Measurements from ENCODE around the gene EEA1.

EEA1 gene

DNA sequence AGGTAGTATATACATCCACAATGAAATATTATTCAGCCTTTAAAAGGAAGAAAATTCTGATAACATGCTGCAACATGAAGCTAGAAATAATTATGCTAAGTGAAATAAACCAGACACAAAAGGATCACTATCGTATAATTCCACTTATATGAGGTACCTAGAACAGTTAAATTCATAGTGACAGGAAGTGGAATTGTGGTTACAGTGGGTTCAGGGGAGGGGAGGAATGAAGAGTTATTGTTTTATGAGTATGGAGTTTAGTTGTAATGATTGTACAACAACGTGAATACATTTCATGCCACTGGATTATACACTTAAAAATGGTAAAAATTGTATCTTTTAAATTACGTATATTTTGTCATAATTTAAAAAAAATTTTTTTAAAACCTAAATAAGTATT, 21.0 kb downstream of the EEA1 start:
- TF ChIP-seq, protein P1, sequence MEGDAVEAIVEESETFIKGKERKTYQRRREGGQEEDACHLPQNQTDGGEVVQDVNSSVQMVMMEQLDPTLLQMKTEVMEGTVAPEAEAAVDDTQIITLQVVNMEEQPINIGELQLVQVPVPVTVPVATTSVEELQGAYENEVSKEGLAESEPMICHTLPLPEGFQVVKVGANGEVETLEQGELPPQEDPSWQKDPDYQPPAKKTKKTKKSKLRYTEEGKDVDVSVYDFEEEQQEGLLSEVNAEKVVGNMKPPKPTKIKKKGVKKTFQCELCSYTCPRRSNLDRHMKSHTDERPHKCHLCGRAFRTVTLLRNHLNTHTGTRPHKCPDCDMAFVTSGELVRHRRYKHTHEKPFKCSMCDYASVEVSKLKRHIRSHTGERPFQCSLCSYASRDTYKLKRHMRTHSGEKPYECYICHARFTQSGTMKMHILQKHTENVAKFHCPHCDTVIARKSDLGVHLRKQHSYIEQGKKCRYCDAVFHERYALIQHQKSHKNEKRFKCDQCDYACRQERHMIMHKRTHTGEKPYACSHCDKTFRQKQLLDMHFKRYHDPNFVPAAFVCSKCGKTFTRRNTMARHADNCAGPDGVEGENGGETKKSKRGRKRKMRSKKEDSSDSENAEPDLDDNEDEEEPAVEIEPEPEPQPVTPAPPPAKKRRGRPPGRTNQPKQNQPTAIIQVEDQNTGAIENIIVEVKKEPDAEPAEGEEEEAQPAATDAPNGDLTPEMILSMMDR (IDR thresholded peaks at IDR 0.05; ENCODE audit: low read depth, low read length), result no peak
- no peak for DNase-seq (ENCODE audit: extremely low read depth, low read depth)

DNA sequence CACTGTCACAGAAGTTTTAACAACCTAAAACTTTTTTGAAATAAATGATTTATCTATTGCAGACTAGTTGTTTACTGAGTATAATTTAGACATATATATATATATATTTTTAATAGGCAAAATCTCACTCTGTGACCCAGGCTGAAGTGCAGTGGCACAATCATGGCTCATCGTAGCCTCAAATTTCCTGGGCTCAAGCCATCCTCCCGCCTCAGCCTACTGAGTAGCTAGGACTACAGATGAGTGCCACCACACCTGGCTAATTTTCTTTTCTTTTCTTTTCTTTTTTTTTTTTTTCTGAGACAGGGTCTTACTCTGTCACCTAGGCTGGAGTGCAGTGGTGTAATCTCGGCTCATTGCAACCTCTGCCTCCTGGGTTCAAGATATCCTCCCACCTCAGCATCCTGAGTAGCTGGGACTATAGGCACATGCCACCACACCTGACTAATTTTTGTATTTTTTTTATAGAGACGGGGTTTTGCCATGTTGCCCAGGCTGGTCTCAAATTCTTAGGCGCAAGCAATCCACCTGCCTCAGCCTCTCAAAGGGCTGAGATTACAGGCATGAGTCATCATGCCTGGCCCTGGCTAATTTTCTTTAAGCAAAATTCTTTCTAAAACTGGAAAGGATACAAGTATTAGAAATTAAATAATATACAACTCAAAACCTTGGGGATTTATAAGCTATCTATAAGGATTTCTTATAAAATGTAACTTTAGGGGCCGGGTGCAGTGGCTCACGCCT, 23.1 kb downstream of the EEA1 start:
- TF ChIP-seq, protein P1 (IDR thresholded peaks at IDR 0.05; ENCODE audit: low read depth, low read length), result no peak
- DNase-seq (ENCODE audit: extremely low read depth, low read depth), result no peak

DNA sequence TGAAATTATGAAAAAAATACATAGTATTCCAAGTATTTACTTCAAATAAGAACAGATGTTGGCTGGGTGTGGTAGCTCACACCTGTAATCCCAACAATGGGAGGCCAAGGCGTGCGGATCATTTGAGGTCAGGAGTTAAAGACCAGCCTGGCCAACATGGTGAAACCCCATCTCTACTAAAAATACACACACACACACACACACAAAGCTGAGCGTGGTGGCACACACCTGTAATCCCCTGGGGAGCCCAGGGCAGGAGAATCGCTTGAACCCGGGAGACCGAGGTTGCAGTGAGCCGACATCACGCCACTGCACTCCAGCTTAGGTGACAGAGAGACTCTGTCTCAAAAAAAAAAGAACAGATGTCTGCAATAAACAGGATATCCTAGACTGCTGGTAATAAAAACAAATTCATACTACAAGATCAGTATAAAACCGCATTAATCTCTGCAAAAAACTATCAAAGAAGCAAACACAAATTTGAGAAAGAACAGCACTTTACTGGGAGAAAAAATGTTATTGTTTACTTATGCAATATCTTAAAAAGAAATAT, 23.8 kb downstream of the EEA1 start:
- TF ChIP-seq, protein P1 (IDR thresholded peaks at IDR 0.05; ENCODE audit: low read depth, low read length), result no peak
- DNase-seq (ENCODE audit: extremely low read depth, low read depth), result no peak

DNA sequence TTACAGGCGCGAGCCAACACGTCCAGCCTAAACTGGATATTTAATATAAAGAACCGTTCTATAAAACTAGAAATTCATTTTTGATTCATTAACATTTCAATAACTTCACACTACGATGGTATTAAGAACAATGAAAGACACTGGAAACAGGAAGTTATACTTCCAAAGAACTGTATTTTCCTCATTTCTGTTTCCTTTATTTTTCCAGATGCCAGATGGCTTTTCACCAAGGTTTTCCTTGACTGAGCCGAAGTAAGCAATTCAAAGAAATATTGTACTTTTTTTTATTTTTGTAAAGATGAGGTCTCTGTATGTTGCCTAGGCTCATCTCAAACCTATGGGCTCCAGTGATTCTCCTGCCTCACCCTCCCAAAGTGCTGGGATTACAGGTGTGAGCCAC, 28.2 kb downstream of the EEA1 start:
- no peak for DNase-seq (ENCODE audit: extremely low read depth, low read depth)
- TF ChIP-seq, protein P1 (IDR thresholded peaks at IDR 0.05; ENCODE audit: low read depth, low read length), result no peak

DNA sequence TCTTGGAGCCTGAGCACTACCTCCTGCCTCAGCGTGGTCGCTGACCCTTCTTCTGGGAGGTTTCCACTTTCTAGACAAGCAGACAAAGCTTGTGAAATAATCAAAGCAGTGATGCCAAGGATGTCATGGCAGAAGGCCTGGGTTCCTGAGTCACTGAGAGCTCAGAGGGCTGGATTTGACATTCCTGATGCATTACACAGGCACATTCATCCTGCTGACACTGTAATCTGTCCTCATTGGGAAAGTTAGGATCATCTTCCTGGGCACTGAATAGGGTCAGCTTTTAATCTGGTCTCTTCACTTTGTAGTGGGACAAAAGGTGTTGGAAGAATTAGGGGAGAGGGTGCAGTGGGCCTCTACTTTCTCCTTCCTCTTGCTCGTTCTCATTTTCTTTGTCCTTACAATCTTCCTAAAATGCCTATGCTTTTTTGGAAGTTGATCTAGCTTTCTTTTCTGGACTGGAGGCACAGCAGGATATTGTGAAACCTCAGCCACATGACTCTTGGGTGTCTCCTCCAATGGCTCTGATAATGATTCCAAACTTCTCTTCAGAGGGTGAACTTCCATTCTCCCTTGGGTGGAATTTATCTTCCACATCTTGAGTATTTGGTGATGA, 29.6 kb downstream of the EEA1 start:
- TF ChIP-seq, protein P1 (IDR thresholded peaks at IDR 0.05; ENCODE audit: low read depth, low read length), result no peak
- peak; percentile 92 for DNase-seq (ENCODE audit: extremely low read depth, low read depth)

DNA sequence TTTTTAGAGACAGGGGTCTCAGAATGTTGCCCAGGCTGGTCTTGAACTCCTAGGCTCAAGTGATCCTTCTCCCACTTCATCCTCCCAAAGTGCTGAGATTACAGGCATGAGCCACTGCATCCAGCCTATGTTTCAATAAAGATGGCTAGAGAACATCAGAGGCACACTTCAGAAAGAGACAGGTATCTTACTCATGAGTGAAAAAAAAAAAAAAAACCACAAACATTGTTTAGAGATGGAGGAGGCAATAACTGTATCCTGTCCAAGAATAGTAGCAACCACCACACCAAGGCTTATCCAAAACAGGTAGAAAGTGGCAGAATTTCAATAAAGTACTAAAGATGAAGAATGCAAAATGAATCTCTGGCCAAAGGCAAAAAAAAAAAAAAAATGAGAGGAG, 30.3 kb downstream of the EEA1 start:
- TF ChIP-seq, protein P1 (IDR thresholded peaks at IDR 0.05; ENCODE audit: low read depth, low read length), result no peak
- DNase-seq (ENCODE audit: extremely low read depth, low read depth), result no peak

DNA sequence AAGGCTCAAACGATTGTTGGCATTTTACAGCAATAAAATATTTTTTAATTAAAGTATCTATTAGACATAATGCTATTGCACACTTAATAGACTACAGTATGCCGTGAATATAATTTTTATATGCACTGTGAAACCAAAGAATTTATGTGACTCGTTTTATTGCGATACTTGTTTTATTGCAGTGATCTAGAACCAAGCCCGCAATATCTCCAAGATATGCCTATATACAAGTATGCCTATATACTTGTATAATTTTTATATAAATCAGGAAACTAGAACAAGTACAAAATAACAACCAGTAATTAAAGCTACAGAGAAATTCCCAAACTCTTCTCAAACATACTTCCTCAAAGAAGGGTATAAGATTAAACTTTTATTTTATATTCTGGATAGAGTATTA, 31.3 kb downstream of the EEA1 start:
- TF ChIP-seq, protein P1 (IDR thresholded peaks at IDR 0.05; ENCODE audit: low read depth, low read length), result no peak
- no peak for DNase-seq (ENCODE audit: extremely low read depth, low read depth)

Measured in AG09319 (cell line).